HG03135 (cell line): Measurements from ENCODE around the gene PAXX.

Experiments used
- ATAC-seq: cut with Tn5 transposase; IDR thresholded peaks from one replicate; pipeline ENCODE4 v1.9.1; 2021; ENCODE audit warnings: mild to moderate bottlenecking, moderate library complexity; ENCODE audit not compliant: unreplicated experiment

The PAXX gene

DNA sequence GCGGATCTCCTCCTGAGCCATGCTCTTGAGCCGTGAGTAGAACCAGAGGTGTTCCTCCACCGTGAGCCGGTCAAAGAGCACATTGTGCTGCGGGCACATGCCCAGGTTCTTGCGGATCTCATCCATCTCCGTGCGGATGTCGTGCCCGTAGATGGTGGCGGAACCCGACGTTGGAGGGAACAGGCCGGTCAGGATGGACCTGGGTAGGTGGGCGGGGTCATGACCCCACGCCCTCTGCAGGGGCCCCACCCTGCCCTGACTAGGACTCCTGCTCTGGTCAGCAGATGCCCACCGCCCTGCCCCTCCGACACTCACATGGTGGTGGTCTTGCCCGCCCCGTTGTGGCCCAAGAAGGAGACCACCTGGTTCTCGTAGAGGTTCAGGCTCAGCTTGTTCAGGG, 23.8 kb downstream of the PAXX start:
- ATAC-seq, result no peak

DNA sequence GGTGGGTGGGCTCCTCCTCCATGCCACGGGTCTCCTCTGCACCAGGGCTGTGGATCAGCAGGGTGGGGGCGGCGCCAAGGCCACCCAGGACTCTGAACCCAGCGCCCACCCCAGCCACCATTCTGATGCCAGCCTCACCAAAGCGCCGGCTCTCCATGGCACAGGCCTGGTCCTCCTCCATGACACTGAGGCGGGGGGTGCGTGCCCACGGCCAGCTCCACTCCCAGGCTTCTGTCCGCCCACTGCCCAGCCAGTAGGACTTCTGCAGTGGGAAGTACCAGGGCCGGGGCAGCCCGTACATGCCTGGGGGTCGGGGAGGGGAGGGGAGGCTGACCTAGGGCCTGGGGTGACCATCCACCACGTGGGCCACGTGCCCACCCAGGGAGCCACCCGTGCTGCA, 24.2 kb downstream of the PAXX start:
- no peak for ATAC-seq

DNA sequence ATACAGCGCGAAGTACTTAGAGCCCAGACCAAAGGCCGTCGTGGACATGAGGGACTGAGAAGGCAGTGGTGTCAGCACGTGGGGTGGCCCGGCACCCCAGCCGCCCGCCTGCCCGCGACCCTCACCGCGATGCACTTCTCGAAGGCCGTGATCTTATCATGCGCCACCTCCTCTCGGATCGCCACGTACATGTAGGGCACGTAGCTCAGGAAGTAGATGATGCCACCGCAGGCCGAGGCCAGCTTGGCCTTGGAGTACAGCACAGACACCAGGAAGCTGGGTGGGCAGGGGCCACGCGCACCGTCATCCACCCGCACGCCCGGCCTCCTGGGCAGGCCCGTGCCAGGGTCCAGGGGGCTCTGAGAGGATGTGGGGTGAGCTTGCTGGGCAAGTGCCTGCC, 24.8 kb downstream of the PAXX start:
- ATAC-seq, result no peak

DNA sequence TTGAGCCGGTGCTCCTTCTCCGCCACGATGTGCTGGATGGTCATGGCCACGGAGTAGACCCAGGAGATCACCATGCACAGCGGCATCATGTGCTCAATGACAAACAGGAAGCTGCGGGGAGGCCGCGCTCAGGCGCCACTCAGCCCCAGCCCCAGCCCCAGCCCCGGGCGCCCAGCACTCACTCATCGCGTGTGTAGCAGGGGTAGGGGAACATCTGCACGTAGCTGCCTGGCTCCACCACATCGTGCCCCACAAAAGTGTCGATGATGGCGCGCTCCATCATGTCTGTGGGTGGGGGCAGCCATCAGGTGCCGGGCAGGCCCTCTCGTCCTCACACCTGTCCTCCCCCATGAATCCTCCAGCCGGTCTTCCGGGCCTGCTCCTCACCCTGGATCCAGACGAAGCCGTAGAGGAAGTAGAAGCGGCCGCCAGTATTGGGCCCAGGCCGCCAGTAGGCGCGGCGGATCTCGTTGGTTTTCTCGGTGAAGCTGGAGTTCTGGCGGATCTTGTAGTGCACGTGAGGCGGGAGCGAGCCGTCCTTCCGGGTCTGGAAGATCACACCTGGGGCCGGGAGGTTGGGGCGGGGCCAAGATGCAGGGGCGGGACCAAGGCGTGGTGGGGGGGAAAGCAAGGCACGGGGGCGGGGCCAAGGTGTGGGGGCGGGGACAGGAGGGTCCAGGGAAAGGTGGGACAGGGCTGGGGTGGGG, 25.7 kb downstream of the PAXX start:
- no peak for ATAC-seq

DNA sequence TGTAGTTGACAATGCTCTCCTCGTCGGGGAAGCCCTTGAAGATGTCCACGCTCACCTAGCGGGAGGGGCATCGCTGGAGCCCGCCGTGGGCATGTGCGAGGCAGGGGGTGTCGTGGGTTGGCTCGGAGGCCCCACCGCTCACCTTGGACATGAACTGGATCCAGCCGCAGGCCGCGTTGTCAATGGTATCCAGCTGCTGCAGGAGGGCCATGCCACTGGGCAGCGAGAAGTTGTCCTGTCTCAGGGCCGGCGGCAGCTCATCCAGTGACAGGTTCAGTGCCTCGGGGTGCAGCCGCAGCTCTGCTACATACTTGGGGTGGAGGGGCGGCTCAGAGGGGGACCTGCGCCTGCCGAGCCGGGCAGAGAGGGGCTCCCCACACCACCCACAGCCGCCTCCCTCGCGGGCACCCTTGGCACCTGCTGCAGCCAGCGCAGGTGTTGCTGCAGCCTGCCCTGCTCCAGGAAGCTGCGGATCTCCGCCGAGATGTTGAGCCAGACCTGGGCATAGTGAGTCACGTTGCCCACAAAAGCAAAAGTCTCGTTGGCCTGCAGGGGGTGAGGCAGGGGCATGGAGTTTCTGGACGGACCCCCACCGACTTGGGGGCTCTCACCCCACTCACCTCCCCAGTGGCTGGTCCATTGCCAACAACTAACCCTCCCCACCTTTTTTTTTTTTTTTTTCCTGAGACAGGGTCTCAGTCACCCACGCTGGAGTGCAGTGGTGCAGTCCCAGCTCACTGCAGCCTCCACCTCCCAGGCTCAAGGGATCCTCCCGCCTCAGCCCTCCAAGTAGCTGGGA, 26.7 kb downstream of the PAXX start:
- ATAC-seq, result no peak

DNA sequence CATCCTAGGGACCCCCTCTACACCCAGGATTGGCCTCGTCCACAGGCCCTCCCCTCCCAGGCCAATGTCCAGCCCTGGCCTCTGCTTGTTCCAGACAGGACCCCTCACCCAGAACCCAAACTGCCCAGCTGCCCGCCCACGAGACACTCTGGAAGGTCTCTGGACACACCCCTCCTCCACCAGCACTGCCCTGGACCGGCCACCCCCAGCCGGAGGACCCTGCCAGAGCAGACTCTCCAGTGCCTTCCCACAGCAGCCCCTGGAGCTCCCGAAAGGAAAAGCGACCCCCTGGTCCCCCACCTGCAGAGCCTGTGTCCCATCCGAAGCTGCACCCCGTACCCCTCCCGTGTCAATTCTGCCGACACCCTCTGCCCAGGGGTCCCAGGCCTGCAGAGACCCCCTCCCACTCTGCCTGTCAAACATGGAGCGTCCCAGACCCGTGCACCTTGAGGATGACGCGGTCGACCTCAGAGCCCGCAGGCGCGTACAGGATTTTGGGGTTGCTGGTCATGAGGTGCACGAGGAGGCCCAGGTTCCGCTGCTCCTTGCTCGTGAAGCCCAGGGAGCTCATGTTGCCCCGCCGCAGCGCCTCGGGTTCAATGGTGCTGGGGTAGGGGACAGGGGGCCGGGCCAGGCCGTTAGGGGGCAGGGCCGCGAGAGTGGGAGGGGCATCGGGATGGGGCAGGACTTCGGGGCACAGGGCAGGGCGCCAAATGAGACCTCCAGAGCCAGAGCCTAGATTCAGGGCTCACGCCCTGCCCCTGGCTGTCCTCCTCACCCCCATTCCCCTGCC, 27.9 kb downstream of the PAXX start:
- no peak for ATAC-seq

DNA sequence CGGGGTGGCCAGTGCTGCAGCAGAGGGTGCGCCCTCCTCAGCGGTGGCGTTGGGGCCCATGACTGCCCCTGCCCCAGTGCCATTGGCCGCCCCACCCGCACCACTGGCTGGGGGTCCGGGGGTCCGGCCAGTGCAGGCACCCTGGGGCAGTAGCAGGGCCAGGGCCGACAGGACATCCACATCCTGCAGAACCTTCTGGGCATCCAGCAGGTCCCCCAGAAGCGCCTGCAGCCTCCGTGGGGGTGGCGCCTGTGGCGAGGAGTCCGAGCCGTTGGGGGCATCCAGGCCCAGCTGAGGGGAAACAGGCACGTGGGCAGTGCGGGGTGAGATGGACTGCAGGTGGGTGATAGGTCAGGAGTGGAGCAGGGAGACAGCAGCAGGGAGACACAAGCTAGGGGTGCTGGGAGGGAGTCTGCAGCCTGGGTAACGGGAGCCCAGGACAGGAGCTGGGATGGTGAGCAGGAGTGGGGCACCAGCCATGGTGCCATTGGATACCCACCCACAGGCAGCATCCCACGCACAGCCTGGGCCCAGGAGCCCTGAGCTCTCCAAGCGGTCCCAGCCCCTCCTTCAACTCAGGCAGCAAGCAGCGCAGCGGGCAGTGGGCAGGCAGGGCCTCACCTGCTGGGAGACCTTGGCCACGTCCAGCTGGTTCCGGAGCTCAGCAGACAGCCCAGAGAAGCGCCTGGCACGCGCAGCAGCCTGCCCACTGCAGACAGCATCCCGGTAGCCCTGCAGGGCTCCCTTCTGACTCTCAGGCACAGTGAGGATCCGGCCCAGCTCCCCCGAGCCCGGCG, 28.7 kb downstream of the PAXX start:
- no peak for ATAC-seq

DNA sequence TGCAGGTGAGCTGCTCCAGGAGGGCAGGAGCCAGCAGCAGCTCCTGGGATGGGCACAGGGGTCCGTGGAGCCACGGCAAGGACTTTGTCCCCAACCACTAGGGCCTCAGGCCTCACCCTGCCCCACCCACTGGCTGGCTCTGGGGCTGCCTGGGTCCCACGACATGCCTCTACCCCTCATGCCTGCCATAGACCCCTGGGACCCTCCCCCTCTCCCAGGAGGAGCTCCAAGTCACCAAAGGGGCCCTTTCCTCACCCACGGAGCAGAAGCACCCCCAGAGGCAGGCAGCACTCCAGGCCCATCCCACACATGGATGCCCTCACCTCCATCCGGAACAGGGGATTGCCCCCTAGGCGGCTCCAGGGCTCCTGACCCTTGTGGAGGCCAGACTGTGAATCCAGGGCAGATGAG, 29.4 kb downstream of the PAXX start:
- ATAC-seq, result no peak

DNA sequence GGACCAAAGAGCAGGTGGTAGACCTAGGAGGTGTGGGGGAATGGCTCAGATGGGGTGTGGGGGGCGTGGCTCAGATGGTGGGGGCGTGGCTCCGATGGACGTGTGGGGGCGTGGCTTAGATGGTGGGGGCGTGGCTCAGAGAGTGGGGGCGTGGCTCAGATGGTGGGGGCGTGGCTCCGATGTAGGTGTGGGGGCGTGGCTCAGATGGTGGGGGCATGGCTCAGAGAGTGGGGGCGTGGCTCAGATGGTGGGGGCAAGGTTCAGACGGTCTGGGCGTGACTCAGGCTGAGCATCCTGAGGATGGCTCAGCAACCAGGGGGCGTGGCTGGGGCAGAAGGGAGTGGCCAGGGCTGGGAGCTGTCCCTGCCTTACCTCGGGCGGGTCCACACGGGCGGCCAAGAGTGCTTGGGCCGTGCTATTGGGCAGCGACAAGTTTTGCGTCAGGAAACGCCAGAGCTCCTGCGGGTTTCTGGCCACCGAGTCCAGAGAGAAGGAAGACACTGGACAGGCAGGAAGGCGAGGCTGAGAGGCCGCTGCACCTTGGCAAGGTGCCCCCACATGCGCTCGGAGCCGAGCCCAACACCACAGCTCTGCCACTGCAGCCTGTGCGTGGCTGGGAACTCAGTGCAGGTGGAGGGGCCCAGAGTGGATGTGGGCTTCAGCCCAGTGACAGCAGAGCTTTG, 29.9 kb downstream of the PAXX start:
- ATAC-seq, result no peak

DNA sequence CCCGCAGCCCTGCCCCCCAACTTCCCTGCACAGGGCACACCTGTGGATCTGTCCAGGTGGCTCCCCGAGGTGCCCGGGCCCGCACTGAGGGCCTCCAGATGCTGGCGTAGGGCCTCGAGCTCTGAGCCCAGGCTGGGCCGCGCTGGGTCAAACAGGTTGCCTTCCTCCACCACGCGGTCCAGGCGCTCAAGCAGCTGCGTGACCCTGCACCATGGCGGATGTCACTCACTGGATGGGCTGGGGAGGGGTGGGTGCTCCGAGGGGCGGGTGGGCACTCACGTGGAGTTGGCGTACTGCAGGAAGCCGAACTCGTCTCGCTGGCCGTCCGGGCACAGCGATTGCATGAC, 30.4 kb downstream of the PAXX start:
- no peak for ATAC-seq

DNA sequence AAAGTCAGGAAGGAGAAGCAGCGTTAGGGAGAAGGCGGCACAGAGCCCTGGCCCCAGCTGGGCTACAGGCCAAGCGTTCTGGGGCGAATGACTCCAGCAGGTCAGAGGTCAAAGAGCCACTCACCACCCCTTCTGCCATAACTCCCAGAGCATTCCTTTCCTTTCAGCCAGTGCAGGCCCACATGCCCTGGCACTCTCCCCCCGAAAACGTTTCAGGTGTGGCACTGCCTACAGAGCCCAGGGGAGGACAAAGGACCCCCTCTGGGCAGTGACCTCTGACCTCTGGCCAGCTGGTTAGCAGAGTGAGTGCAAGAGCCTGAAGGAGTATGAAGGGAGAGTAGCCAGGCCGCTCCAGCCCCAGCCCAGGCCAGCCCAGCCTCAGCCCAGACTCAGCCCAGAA, 30.9 kb downstream of the PAXX start:
- ATAC-seq, result no peak

DNA sequence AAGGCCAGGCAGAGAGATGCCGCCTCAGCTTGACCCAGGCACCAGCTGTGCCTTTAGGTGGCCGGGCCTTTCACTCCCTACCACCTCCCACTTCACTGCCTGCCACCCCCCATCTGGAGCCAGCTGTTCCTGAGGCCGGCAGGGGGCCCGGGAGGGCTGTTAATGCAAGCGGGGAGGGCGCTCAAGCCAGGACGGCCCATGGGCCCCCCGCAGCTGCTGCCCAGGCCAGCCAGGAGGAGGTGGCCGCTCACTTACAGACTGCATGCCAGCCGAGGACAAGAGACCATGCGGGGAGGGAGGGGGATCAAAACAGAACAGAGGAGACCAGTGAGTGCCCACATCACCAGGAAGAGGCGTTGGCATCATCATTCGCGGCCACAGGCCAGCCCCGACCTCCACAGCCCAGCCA, 31.4 kb downstream of the PAXX start:
- ATAC-seq, result no peak

DNA sequence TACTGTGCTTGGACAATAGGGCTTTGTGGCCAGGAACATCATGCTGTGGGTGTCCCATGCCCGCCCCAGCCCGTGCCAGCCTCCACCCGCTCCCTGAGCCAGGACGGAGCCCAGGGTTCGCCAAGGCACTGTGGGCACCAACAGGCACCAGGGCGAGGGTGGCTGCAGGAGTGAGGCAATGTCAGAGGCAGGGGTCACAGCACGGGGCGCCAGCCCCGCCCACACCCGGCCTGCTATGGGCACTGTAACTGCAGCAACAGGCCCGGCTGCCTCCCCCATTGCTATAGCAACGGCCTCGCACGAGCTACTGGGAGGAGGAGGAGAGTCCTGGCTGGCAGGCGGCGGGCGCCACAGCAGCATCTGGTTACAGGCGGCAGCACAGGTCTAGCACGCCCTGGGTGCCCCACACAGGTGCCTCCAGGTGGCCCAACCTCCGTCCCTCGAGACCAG, 33.3 kb downstream of the PAXX start:
- no peak for ATAC-seq

DNA sequence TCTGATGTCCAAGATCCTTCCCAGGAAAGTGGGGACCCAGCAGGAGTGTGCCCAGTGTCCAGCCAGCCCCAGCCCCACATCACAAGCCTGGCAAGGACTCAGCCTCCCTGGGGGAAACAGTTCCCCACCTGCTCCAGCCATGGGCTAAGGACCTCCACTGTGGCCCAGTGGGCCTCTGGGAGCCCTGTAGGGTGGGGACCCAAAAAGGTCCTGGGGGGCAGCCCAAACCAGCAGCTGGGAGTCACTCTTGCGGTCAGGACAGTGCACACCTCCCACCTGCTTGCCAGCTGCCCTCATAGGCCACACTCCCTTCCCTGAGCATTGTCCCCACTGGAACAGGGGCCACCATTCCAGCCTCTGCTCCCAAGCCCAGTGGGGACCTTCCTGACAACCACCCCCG, 34.2 kb downstream of the PAXX start:
- ATAC-seq, result no peak

DNA sequence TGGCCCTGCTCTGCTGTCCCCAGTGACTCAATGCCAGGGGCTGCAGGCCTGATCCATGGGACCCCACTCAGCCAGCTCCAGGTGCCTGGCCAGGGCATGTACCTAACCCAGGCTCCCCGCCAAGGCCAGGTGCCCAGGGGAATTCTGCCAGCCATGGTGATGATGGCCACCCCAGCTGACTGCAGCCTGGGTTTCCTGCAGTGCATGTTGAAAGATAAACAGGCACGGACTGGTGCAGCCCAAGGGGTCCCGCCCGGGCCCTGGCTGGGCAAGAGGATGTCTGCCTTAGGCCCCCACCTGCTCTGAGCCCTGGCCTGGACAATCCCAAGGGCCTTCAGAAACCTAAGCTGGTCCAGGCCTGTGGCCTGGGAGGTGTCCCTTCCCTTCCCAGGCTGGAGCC, 34.6 kb downstream of the PAXX start:
- ATAC-seq, result no peak

DNA sequence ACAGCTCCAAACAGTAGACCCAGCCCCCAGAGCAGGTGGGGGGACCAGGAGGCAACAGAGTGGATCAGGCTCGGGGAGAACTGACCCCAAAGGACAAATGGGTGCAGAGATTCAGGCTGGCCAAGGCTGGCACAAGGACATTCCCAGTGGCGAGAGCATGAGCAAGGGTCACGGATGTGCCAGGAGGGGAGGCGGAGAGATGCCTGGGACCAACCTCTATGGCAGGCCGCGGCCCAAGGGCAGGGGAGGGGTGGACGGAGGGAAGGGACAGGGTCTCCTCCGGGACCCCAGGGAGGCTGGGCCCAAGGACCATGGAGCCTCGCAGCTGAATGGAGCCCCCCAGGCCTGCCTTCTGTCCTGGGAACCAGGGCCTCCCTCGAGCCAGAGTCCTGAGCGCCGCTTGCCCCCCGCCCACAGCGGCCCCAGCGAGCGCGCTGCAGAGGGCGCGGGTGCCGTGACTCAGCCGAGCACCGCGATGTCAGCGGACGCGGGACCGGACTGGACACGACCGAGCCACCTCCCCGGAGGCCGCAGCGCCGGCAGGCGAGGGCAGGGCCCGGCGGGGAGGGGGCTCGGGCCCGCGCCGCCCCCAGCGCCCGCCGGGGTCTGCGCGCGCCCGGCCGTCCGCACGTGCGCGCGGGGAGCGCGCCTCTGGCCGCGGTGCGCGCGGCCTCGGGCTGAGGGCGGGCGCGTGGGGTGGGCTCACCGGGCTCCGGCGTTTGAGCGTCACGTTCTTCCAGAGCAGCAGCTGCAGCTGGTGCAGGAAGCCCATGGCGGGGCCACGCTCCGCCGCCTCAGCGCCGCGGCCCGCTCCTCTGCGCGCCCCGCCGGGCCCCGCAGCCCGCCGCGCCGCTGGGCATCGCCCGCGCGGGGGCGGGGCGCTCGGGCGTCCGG, 35.4 kb downstream of the PAXX start, which contains the start of gene ABCA2:
Gene ABCA2, minus strand, starts transcription at position 869 of the 894 bp plus-strand sequence. Its CDS starts 97 bp downstream, at position 772.
- ATAC-seq, result no peak

DNA sequence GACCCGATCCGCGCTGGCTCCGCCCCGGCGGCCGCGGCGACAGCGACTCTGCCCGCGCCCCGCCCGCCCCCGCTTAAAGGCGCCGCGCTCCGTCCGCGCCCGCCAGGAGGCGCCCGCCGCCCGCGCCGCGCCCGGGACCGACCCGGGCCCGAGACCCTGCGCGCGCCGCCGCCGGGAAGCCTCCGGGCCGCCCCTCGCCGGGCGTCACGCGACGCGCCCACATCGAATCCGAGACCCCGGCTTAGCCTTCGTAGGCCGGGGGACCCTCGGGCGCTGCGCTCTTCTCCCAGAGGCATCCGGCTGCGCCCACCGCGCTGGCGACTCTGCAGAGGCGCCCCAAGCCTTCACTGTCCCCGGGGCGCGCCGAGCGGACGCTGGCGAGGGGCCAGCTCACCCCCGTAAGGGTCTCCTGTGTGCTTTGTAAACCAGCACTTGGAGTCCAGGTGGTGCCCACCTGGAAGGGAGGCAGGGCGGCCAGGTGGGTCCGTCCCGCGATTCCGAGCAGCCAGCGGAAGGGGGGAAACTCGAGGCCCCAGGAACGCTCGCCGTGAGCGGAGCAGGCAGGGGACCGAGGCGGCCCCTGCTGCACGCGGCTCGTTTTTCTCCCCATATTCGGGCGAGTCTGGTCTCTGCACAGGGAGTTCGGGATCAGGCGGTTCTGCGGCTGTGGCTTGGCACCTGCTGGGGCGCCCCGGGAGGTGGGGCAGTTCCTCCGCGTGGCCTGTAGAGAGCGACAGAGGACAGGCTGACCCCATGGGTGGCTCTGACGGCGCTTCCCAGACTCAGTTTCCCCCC, 36.2 kb downstream of the PAXX start:
- ATAC-seq, result peak; percentile 31
